Measurements from ENCODE around the gene ACSS3. TPM values are rescaled to one million over a fixed set of nuclear protein-coding genes. Genes with fewer than 3 reads are reported as not detected.

ACSS3 gene
- total RNA-seq, 2 experiments from 2014 or later: not detected

- Mint-ChIP-seq H3K4me1 (ENCODE audit: low read depth) (no peaks in the 10 kb centered on the region), H3K27ac (no peak overlapping the region), H3K4me3 (no peak overlapping the region), H3K36me3 (ENCODE audit: low read depth) (no peaks in the 10 kb centered on the region), H3K9me3 (peaks cover 4% of the 10 kb centered on the region), H3K27me3 (no peaks in the 10 kb centered on the region)
- ATAC-seq (no peak), DNase-seq (no peak)
- POLR2A ChIA-PET: no interaction called here
- CTCF ChIA-PET: interaction anchor here (1.0 kb wide), 1 partner anchor 26 kb away, joined by 3 read pairs; no protein-coding TSS in a partner anchor
- intact Hi-C loops (cut with micrococcal nuclease): no loop called here
- TF ChIP-seq, protein P1, sequence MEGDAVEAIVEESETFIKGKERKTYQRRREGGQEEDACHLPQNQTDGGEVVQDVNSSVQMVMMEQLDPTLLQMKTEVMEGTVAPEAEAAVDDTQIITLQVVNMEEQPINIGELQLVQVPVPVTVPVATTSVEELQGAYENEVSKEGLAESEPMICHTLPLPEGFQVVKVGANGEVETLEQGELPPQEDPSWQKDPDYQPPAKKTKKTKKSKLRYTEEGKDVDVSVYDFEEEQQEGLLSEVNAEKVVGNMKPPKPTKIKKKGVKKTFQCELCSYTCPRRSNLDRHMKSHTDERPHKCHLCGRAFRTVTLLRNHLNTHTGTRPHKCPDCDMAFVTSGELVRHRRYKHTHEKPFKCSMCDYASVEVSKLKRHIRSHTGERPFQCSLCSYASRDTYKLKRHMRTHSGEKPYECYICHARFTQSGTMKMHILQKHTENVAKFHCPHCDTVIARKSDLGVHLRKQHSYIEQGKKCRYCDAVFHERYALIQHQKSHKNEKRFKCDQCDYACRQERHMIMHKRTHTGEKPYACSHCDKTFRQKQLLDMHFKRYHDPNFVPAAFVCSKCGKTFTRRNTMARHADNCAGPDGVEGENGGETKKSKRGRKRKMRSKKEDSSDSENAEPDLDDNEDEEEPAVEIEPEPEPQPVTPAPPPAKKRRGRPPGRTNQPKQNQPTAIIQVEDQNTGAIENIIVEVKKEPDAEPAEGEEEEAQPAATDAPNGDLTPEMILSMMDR (IDR thresholded peaks at IDR 0.05): no peak
Measured at GRCh38 chr12:81296556-81297305, 218.9 kb downstream of the ACSS3 start.

- peaks cover 4% of the 10 kb centered on the region for H3K9me3 Mint-ChIP-seq
Measured at GRCh38 chr12:81297601-81298000, 219.7 kb downstream of the ACSS3 start.

DNA sequence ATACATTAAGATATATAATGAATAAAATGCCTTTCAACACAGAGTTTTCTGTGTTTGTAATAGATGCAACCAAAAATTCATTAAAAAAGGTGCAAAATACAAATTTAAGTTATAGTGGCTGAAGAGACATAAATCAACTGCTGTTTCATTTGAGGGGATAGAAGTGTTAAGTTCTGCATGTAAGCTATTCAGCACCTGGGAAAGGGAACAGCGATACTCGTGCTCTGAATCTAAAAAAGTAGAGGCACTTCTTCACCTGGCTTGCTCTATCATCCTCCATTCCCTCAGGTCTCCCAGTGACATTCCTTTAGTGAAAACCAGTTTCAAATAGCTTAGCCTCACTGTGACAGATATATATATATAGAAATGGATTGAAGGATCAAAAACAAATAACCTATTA lies 222.6 kb downstream of the ACSS3 start:
- TF ChIP-seq, protein P1 (IDR thresholded peaks at IDR 0.05): no peak
- Mint-ChIP-seq H3K9me3 (peaks cover 2% of the 10 kb centered on the region), H3K36me3 (ENCODE audit: low read depth) (no peaks in the 10 kb centered on the region), H3K4me3 (no peak overlapping the region), H3K27me3 (no peaks in the 10 kb centered on the region), H3K27ac (no peak overlapping the region), H3K4me1 (ENCODE audit: low read depth) (no peaks in the 10 kb centered on the region)
- ATAC-seq: no peak
- intact Hi-C loops (cut with micrococcal nuclease): no loop called here
- ChIA-PET POLR2A (no interaction called here), CTCF (no interaction called here)
- DNase-seq: no peak

More at GRCh38 chr12:81297601-81298000, 219.7 kb downstream of the ACSS3 start:
- H3K27me3 Mint-ChIP-seq: no peaks in the 10 kb centered on the region
- H3K4me3 Mint-ChIP-seq: no peak overlapping the region
- DNase-seq (no peak), ATAC-seq (no peak)
- no peaks in the 10 kb centered on the region for H3K36me3 Mint-ChIP-seq (ENCODE audit: low read depth)
- ChIA-PET CTCF (no interaction called here), POLR2A (no interaction called here)
- no peaks in the 10 kb centered on the region for H3K4me1 Mint-ChIP-seq (ENCODE audit: low read depth)
- TF ChIP-seq, protein P1 (IDR thresholded peaks at IDR 0.05): no peak
- no peak overlapping the region for H3K27ac Mint-ChIP-seq
- intact Hi-C loops (cut with micrococcal nuclease): no loop called here

GRCh38 chr12:81303935-81304334 lies 226.1 kb downstream of the ACSS3 start:
- intact Hi-C loops (cut with micrococcal nuclease): no loop called here
- no peak overlapping the region for H3K4me3 Mint-ChIP-seq
- H3K9me3 Mint-ChIP-seq: peaks cover 3% of the 10 kb centered on the region
- ATAC-seq (no peak), DNase-seq (no peak)
- no peak overlapping the region for H3K27ac Mint-ChIP-seq
- H3K27me3 Mint-ChIP-seq: no peaks in the 10 kb centered on the region
- no peaks in the 10 kb centered on the region for H3K36me3 Mint-ChIP-seq (ENCODE audit: low read depth)
- no peaks in the 10 kb centered on the region for H3K4me1 Mint-ChIP-seq (ENCODE audit: low read depth)
- TF ChIP-seq, protein P1 (IDR thresholded peaks at IDR 0.05): no peak
- POLR2A ChIA-PET: no interaction called here
- CTCF ChIA-PET: no interaction called here

Small RNA genes within 50 kb of the gene (microRNA-seq; reads per million reads assigned to microRNA genes)
- gene MIR4699 (ENCODE audit: borderline microRNAs expressed, borderline replicate concordance): not detected

Other genes starting within 250 kb of the ACSS3 start
- not detected for gene LIN7A, start 140.1 kb upstream of the ACSS3 start, total RNA-seq

Measured in activated CD8-positive, alpha-beta T cell treated with anti-CD3 and anti-CD28 coated beads for 36 hours (primary cell).